Effector memory CD4-positive, alpha-beta T cell (primary cell): ENCODE data around the gene PHF13.

Experiments
- DNase-seq, 3 donors: peaks; one replicate each; pipeline ENCODE4 v3.0.0-alpha.2; 2020
- H3K27ac ChIP-seq: 2 replicates; pipeline ENCODE4 v1.7.0; 2013; ENCODE audit warnings: mild to moderate bottlenecking, low read length, moderate library complexity; ENCODE audit not compliant: insufficient read depth, poor library complexity, severe bottlenecking
- H3K27me3 ChIP-seq: replicated peaks from 2 replicates; pipeline ENCODE4 v1.7.0; 2013; ENCODE audit warnings: mild to moderate bottlenecking, low read length; ENCODE audit not compliant: insufficient read depth, control insufficient read depth, poor library complexity, severe bottlenecking
- H3K36me3 ChIP-seq: 2 replicates; pipeline ENCODE4 v1.7.0; 2013; ENCODE audit warnings: mild to moderate bottlenecking, low read length, moderate library complexity; ENCODE audit not compliant: control insufficient read depth, insufficient read depth
- H3K4me1 ChIP-seq: 2 replicates; pipeline ENCODE4 v1.7.0; 2013; ENCODE audit warnings: low read length, mild to moderate bottlenecking; ENCODE audit not compliant: control insufficient read depth, insufficient read depth, poor library complexity, severe bottlenecking
- H3K4me3 ChIP-seq: 2 replicates; pipeline ENCODE4 v1.7.0; 2013; ENCODE audit warnings: low read length, low read depth, mild to moderate bottlenecking; ENCODE audit not compliant: insufficient read depth, poor library complexity, severe bottlenecking
- H3K9me3 ChIP-seq: 2 replicates; pipeline ENCODE4 v1.7.0; 2013; ENCODE audit warnings: mild to moderate bottlenecking, low read length, moderate library complexity; ENCODE audit not compliant: control insufficient read depth

Gene PHF13

GRCh38 chr1:6601923-6602668 is 11.4 kb upstream of the PHF13 start:
- Histone ChIP-seq H3K27me3 (no peaks in the 10 kb centered on the region), H3K9me3 (no peaks in the 10 kb centered on the region), H3K4me1 (peaks cover 32% of the 10 kb centered on the region), H3K36me3 (peaks cover 18% of the 10 kb centered on the region), H3K4me3 (peak overlapping the region; percentile 95), H3K27ac (peak overlapping the region; percentile 97)
- no peak for DNase-seq

GRCh38 chr1:6602669-6603237 is 10.8 kb upstream of the PHF13 start, which contains the start of gene KLHL21:
TSS of gene KLHL21 (minus strand) at chr1:6602869. CDS start at chr1:6602817, 52 bp downstream.
- H3K4me1 ChIP-seq: peaks cover 32% of the 10 kb centered on the region
- peak within 1 kb of the TSS; percentile 95 for H3K4me3 ChIP-seq
- H3K27me3 ChIP-seq: no peaks in the 10 kb centered on the region
- peak; percentile 73 to 79 (median 76) for DNase-seq
- no peaks in the 10 kb centered on the region for H3K9me3 ChIP-seq
- H3K27ac ChIP-seq: peak within 1 kb of the TSS; percentile 97
- H3K36me3 ChIP-seq: peaks cover 12% of the 10 kb centered on the region

GRCh38 chr1:6603238-6603914 is 10.2 kb upstream of the PHF13 start:
- Histone ChIP-seq H3K27me3 (no peaks in the 10 kb centered on the region), H3K9me3 (no peaks in the 10 kb centered on the region), H3K4me1 (peaks cover 32% of the 10 kb centered on the region), H3K27ac (peak overlapping the region; percentile 97), H3K36me3 (peaks cover 6% of the 10 kb centered on the region), H3K4me3 (peak overlapping the region; percentile 95)
- peak; percentile 27 to 40 (median 30) for DNase-seq

- Histone ChIP-seq H3K4me3 (peak overlapping the region; percentile 95), H3K27me3 (no peaks in the 10 kb centered on the region), H3K9me3 (no peaks in the 10 kb centered on the region), H3K4me1 (peaks cover 28% of the 10 kb centered on the region), H3K27ac (peak overlapping the region; percentile 97), H3K36me3 (peaks cover 1% of the 10 kb centered on the region)
- DNase-seq: no peak
Observed at GRCh38 chr1:6603915-6604558, 9.5 kb upstream of the PHF13 start.

- DNase-seq: peak in 1 of 3 donors; percentile 8
- no peaks in the 10 kb centered on the region for H3K27me3 ChIP-seq
Observed at GRCh38 chr1:6612641-6613360, 730 bp upstream of the PHF13 start.

GRCh38 chr1:6614019-6614928 is 743 bp downstream of the PHF13 start:
- Histone ChIP-seq H3K4me3 (peak overlapping the region; percentile 92), H3K4me1 (no peaks in the 10 kb centered on the region), H3K36me3 (no peaks in the 10 kb centered on the region), H3K27ac (peak overlapping the region; percentile 66), H3K9me3 (no peaks in the 10 kb centered on the region), H3K27me3 (no peaks in the 10 kb centered on the region)
- peak; percentile 25 to 54 (median 42) for DNase-seq

More at GRCh38 chr1:6612641-6613360, 730 bp upstream of the PHF13 start:
- peak overlapping the region; percentile 92 for H3K4me3 ChIP-seq
- no peaks in the 10 kb centered on the region for H3K36me3 ChIP-seq
- H3K27ac ChIP-seq: peak overlapping the region; percentile 71
- no peaks in the 10 kb centered on the region for H3K9me3 ChIP-seq
- no peaks in the 10 kb centered on the region for H3K4me1 ChIP-seq

- no peak overlapping the region for H3K27ac ChIP-seq
- H3K27me3 ChIP-seq: no peaks in the 10 kb centered on the region
- no peak for DNase-seq
- H3K4me1 ChIP-seq: no peaks in the 10 kb centered on the region
- peak overlapping the region; percentile 92 for H3K4me3 ChIP-seq
- H3K36me3 ChIP-seq: peaks cover 4% of the 10 kb centered on the region
- no peaks in the 10 kb centered on the region for H3K9me3 ChIP-seq
Observed at GRCh38 chr1:6614929-6615785, 1.6 kb downstream of the PHF13 start.

GRCh38 chr1:6619045-6619444 is 5.5 kb downstream of the PHF13 start:
- no peaks in the 10 kb centered on the region for H3K9me3 ChIP-seq
- DNase-seq: no peak
- no peaks in the 10 kb centered on the region for H3K4me1 ChIP-seq
- H3K36me3 ChIP-seq: peaks cover 15% of the 10 kb centered on the region
- H3K4me3 ChIP-seq: no peak overlapping the region
- no peaks in the 10 kb centered on the region for H3K27me3 ChIP-seq
- no peak overlapping the region for H3K27ac ChIP-seq
